A549 (cell line): ENCODE measurements around the gene POLR3A.

ENCODE experiments used
- MAFK ChIP-seq: fragments of 450-650 bp; IDR thresholded peaks from 2 replicates; pipeline ENCODE4 v1.6.1; 2014; ENCODE audit not compliant: partially characterized antibody
- RFX5 ChIP-seq: fragments of 450-650 bp; IDR thresholded peaks from 2 replicates; pipeline ENCODE4 v1.7.1; 2014; ENCODE audit warnings: antibody characterized with exemption, mild to moderate bottlenecking, moderate library complexity
- SMC3 ChIP-seq: fragments of >200 bp; sonication (Bioruptor Twin); formaldehyde crosslinking; IDR thresholded peaks from 3 replicates; pipeline ENCODE4 v1.6.1; 2018; ENCODE audit warnings: inconsistent platforms
- USF2 ChIP-seq: fragments of 450-650 bp; IDR thresholded peaks from 2 replicates; pipeline ENCODE4 v1.6.1; 2014; ENCODE audit warnings: antibody characterized with exemption

DNA sequence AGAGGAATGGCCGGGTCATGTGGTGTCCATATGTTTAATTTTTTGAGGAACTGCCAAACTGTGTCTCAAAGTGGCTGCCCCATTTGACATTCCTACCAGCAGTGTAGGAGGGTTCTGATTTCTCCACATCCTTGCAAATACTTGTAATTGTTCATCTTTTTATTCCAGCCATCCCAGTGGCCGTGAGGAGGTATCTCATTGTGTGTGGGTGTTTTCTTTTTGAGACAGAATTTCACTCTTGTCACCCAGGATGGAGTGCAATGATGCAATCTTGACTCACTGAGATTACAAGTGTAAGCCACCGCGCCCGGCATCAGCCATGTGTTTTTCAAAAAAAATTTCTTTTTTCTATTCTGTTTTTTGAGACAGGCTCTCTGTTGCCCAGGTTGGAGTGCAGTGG is 64.0 kb downstream of the POLR3A start:
- TF ChIP-seq SMC3 (no peak), MAFK (no peak), RFX5 (no peak), USF2 (no peak)
